ENCODE data around the gene GCLM.
"Not testable (repeated sequence)": the region's sequence is repeated elsewhere in the genome, so short reads cannot be mapped to it uniquely, and the experiment has no call there.

Gene GCLM

GRCh38 chr1:93882269-93882668 is 27.0 kb downstream of the GCLM start:
- DNase-seq: no peak

GRCh38 chr1:93880731-93881130 is 28.5 kb downstream of the GCLM start:
- DNase-seq: no peak

GRCh38 chr1:93878889-93879586 is 30.2 kb downstream of the GCLM start, which contains the start of gene DNTTIP2:
Gene DNTTIP2, minus strand, starts transcription at chr1:93879206. Its CDS starts 58 bp downstream, at chr1:93879148.
- DNase-seq: peak; percentile 87

GRCh38 chr1:93878501-93878888 is 30.7 kb downstream of the GCLM start:
- peak; percentile 77 for DNase-seq

GRCh38 chr1:93877529-93877928 is 31.7 kb downstream of the GCLM start:
- no peak for DNase-seq

GRCh38 chr1:93876244-93876643 is 33.0 kb downstream of the GCLM start:
- DNase-seq: no peak

GRCh38 chr1:93874025-93874651 is 35.1 kb downstream of the GCLM start:
- DNase-seq: no peak

- no peak for DNase-seq
Observed at GRCh38 chr1:93871366-93871765, 37.9 kb downstream of the GCLM start.

GRCh38 chr1:93869653-93870052 is 39.6 kb downstream of the GCLM start:
- DNase-seq: no peak

GRCh38 chr1:93868492-93868891 is 40.7 kb downstream of the GCLM start:
- not testable (repeated sequence) for DNase-seq

GRCh38 chr1:93865253-93865652 is 44.0 kb downstream of the GCLM start:
- no peak for DNase-seq

- DNase-seq: no peak
Observed at GRCh38 chr1:93864175-93864574, 45.1 kb downstream of the GCLM start.

GRCh38 chr1:93857653-93858052 is 51.6 kb downstream of the GCLM start:
- DNase-seq: not testable (repeated sequence)

- DNase-seq: not testable (repeated sequence)
Observed at GRCh38 chr1:93855983-93856382, 53.2 kb downstream of the GCLM start.

GRCh38 chr1:93853940-93854339 is 55.3 kb downstream of the GCLM start:
- DNase-seq: no peak

- no peak for DNase-seq
Observed at GRCh38 chr1:93851878-93852277, 57.4 kb downstream of the GCLM start.

GRCh38 chr1:93851327-93851712 is 57.9 kb downstream of the GCLM start:
- no peak for DNase-seq

- DNase-seq: peak; percentile 65
Observed at GRCh38 chr1:93850687-93851326, 58.4 kb downstream of the GCLM start.

GRCh38 chr1:93848350-93848883 is 60.8 kb downstream of the GCLM start:
- DNase-seq: no peak

GRCh38 chr1:93847811-93848288 is 61.4 kb downstream of the GCLM start:
- peak; percentile 77 for DNase-seq

GRCh38 chr1:93846992-93847810 is 62.0 kb downstream of the GCLM start:
- DNase-seq: peak; percentile 92

GRCh38 chr1:93846206-93846991 is 62.8 kb downstream of the GCLM start:
- peak; percentile 87 for DNase-seq

Measured in activated T-cell treated with anti-CD3 and anti-CD28 coated beads, Interleukin-2, amount 50 U/mL, for 1 hour (primary cell).